ENCODE measurements around the gene ZEB1. TPM values are rescaled to one million over a fixed set of nuclear protein-coding genes. Genes with fewer than 3 reads are reported as not detected.
A peak's percentile ranks its signal among the peaks of the same experiment; 100 is the strongest.

ZEB1 gene
- total and polyA plus RNA-seq, 12 donors: 10.6 to 125 (median 96.4) TPM

DNA sequence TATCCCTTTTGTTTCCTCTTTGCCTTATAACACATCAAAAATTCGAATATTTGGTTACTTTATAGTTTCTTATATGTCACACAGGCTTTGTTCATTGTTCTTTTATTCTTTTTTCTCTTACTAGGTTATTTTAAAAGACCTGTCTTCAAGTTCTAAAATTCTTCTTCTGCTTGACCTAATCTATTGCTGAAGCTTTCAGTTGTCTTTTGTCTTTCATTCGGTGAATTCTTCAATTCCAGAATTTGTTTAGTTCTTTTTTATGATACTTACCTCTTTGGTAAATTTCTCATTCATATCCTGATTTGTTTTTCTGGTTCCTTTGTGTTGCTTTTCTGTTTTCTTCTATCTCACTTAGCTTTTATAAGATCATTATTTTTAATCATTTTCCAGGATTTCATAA lies 188.4 kb downstream of the ZEB1 start:
- TF ChIP-seq CTCF (IDR thresholded peaks at IDR 0.05): no peak
- peaks cover 0 to 96% (median 39%) of the 10 kb centered on the region in 9 donors for H3K36me3 ChIP-seq
- ATAC-seq (no peak), DNase-seq (no peak)
- H3K9me3 ChIP-seq: peaks cover 0 to 47% (median 35%) of the 10 kb centered on the region in 11 donors
- H3K4me3 ChIP-seq: no peak overlapping the region
- H3K4me1 ChIP-seq: no peaks in the 10 kb centered on the region
- H3K27me3 ChIP-seq: no peaks in the 10 kb centered on the region
- 89 to 91% methylated on average over 2 of the region's 2 CpGs for WGBS, 2 donors
- intact Hi-C loops (cut with DNase I): loop anchor here in 2 of 10 donors (10.0 kb wide), 2 partner anchors 257 to 723 kb away; no protein-coding TSS in a partner anchor
- H3K27ac ChIP-seq: no peak overlapping the region

DNA sequence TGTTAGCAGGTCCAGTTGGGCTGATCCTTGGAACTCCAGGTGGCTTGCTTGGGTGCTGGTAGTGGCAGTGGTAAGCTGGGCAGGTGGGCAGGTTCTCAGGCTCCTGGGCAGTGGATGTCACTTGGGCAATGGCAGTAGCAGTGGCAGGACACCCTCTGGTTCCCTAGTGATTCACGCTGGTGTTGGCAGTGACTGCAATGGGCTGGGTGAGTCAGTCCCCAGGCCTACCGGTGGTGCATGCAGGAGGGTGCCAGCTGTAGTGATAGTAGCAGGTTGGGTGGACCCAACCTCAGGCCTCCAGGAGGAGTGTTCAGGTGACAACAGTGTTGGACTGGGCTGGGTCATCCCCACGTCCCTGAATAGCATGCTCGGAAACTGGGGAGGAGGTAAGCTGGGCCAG lies 189.2 kb downstream of the ZEB1 start:
- peaks cover 0 to 47% (median 35%) of the 10 kb centered on the region in 11 donors for H3K9me3 ChIP-seq
- intact Hi-C loops (cut with DNase I): loop anchor here in 2 of 10 donors (10.0 kb wide), 2 partner anchors 257 to 723 kb away; no protein-coding TSS in a partner anchor
- no peak for TF ChIP-seq CTCF (IDR thresholded peaks at IDR 0.05)
- no peaks in the 10 kb centered on the region for H3K4me1 ChIP-seq
- WGBS, 2 donors: 97 to 99% methylated on average over 4 of the region's 4 CpGs
- H3K27me3 ChIP-seq: no peaks in the 10 kb centered on the region
- DNase-seq (no peak), ATAC-seq (peak in 1 of 8 donors; percentile 10)
- peaks cover 0 to 96% (median 35%) of the 10 kb centered on the region in 9 donors for H3K36me3 ChIP-seq
- H3K4me3 ChIP-seq: no peak overlapping the region
- no peak overlapping the region for H3K27ac ChIP-seq

GRCh38 chr10:31508882-31509281 lies 189.9 kb downstream of the ZEB1 start:
- 96 to 100% methylated on average over 5 of the region's 5 CpGs for WGBS, 2 donors
- Histone ChIP-seq H3K36me3 (peaks cover 0 to 96% (median 35%) of the 10 kb centered on the region in 9 donors), H3K27me3 (no peaks in the 10 kb centered on the region), H3K9me3 (peaks cover 0 to 45% (median 35%) of the 10 kb centered on the region in 11 donors), H3K4me1 (no peaks in the 10 kb centered on the region), H3K27ac (no peak overlapping the region), H3K4me3 (no peak overlapping the region)
- intact Hi-C loops (cut with DNase I): loop anchor here in 2 of 10 donors (10.0 kb wide), 2 partner anchors 256 to 724 kb away; no protein-coding TSS in a partner anchor
- ATAC-seq (no peak), DNase-seq (no peak)
- no peak for TF ChIP-seq CTCF (IDR thresholded peaks at IDR 0.05)

DNA sequence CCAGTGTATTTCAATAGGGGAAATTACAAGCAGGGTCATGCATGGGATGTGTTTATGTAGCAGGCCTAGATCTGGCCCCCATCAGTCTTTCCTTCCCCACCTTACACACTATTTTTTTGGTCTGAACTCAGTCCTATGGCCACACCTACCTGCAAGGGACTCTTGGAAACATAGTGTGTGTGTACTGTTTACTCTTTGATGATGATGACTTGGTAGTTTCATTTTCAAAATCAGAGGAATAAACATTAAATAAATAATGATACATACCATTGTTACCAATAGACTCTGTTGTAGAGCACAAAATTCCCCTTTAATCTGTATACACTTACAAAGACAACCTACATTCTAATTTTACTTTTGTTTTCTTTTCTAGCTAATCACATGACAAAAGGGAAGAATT lies 191.0 kb downstream of the ZEB1 start:
- peaks cover 0 to 96% (median 35%) of the 10 kb centered on the region in 9 donors for H3K36me3 ChIP-seq
- intact Hi-C loops (cut with DNase I): loop anchor here in 2 of 10 donors (10.0 kb wide), 2 partner anchors 255 to 725 kb away; no protein-coding TSS in a partner anchor
- no peak for TF ChIP-seq CTCF (IDR thresholded peaks at IDR 0.05)
- peaks cover 0 to 5% (median under 1%) of the 10 kb centered on the region in 9 donors for H3K4me1 ChIP-seq
- peaks cover 0 to 36% (median 28%) of the 10 kb centered on the region in 11 donors for H3K9me3 ChIP-seq
- H3K4me3 ChIP-seq: no peak overlapping the region
- no peak overlapping the region for H3K27ac ChIP-seq
- DNase-seq (no peak), ATAC-seq (no peak)
- no peaks in the 10 kb centered on the region for H3K27me3 ChIP-seq

All from heart right ventricle (tissue), 16 donors.